Kidney capillary endothelial cell (primary cell): Measurements from ENCODE around the gene ARHGEF33.

Source experiments
- DNase-seq: peaks from one replicate; pipeline ENCODE4 v3.0.0-alpha.2; 2018; ENCODE audit warnings: low spot score

Gene ARHGEF33

DNA sequence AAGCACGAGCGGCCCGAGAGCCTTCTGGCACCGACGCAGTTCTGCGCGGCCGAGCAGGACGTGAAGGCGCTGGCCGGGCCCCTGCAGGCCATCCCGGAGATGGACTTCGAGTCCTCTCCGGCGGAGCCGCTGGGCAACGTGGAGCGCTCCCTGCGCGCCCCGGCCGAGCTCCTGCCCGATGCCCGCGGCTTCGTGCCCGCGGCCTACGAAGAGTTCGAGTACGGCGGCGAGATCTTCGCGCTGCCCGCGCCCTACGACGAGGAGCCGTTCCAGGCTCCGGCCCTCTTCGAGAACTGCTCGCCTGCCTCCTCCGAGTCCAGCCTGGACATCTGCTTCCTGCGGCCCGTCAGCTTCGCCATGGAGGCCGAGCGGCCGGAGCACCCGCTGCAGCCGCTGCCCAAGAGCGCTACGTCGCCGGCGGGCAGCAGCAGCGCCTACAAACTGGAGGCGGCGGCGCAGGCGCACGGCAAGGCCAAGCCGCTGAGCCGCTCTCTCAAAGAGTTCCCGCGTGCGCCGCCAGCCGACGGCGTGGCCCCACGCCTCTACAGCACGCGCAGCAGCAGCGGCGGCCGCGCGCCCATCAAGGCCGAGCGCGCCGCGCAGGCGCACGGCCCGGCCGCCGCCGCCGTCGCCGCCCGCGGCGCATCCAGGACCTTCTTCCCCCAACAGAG lies 70.4 kb downstream of the ARHGEF33 start:
- DNase-seq = peak; percentile 78

DNA sequence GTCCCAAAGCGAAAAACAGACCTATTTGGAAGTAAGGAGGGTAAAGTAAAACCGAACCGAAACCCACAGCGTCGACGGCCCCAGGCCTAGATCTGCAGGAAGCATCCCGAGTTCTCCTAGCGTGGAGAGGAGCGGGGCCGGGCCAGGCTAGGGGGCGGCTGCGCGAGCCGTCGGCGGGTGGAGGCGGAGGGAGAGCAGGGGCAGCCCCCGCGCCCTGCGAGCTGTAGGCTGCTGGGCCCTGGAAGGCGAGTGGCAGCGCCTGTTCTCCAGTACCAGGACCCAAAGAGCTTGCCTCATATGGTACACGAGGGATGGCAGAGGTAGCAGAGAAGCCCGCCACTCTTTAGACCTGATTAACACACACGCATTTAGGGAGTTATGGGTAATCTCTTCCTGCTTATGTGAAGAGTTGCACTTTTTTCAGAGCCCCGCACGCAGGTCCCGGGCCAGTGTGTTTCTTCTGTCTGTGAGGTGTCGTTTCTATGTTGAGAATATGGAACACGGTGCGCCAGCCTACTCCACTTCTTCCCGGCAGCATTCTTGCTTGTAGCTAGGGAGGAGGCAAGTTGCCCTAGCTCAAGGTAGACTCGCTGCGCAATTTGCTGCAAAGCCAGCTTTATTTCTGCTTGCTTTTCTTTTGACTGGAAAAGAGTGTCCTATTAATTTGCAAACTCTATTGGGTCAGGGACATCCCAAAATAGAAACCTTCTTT lies 71.1 kb downstream of the ARHGEF33 start:
- DNase-seq = no peak

DNA sequence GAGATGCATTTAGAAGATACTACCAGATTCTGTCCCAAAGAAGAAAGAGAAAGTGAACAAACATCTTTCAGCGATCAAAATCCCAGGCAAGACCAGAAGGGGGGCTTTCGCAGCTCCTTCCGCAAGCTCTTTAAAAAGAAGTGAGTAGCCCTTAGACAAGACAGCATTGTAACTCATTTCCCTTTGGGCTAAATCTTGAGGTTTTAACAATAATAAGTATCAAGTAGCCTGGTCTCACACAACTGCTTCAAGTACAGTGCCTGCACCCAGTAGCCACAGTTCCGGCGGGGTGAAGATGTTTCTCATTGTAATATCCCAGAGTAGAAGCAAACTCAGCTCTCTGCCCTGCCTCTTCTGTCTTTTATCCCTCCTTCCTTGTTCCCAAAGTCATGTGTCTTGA lies 76.3 kb downstream of the ARHGEF33 start:
- no peak for DNase-seq

DNA sequence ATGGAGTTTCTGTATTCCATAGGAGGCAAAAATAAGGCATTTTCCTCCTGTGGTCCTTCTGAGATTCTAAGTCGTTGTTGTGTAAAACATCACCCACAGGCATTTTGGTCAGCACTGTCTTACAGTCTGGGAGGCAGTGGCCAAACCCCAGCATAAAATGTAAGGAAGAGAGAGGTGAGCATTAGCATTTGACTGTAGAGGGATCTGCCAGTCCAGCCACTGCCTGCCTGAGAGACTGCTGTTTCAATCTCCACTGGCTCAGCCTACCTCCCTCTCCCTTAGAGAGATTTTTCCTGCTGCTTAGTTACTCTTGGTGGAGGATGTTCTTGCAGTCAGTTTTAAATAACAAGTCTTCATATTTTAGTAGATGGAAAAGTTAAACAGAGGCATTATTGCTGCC lies 77.0 kb downstream of the ARHGEF33 start:
- DNase-seq = no peak

DNA sequence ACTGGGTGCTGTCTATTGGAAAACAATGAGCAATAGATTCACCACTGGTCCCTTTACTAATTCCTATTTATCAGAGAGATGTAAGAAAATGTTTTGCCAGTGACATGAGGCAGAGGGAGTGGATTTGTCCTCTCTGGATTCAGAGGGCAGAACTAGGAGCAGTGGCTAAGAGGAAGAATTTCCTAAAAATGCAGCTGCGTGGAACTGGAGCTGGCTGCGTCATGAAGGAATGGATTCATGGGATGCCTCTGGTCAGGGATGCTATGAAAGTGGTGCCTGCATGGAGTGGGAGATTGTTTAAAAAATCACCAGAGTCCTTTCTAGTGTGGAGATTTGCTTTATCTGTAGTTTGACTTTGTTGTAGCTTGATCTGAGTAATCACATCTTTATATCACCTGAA lies 78.3 kb downstream of the ARHGEF33 start:
- no peak for DNase-seq

DNA sequence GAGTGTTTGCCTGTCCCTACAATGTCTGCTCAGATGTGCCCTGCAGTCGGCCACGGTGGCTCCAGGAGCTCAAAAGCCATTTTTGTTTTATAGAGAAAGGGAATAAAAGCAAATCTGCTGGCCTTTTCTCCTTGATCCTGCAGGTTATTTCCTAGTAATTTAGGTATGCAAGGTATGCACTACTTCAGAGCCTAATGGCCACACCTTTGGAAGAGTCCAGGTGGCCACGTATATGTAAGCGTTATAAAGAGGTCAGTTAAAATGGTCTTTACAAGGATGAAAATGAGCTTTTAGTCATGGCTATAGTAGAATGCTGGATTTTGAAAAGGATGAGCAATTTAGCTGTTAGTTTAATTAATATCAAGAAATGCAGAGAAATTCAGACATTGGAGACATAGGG lies 81.7 kb downstream of the ARHGEF33 start:
- DNase-seq = no peak

DNA sequence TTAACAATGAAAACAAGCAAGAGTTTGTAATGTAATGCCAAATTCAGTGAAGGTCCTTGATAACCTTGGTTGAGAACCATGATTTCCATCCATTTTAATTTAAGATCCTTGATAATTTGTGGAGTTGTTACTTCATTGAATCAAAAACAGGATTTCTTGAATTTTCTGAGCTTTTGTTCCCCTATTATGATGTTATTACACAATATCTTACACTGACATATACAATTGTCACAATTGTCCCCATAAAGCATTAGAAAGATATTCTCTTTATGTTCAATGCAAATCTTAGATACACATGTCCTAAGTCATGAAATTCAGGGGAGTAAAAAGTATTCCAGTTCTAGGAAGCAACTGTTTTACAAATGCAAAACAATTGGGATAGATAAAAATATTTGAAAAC lies 83.6 kb downstream of the ARHGEF33 start:
- DNase-seq = no peak

DNA sequence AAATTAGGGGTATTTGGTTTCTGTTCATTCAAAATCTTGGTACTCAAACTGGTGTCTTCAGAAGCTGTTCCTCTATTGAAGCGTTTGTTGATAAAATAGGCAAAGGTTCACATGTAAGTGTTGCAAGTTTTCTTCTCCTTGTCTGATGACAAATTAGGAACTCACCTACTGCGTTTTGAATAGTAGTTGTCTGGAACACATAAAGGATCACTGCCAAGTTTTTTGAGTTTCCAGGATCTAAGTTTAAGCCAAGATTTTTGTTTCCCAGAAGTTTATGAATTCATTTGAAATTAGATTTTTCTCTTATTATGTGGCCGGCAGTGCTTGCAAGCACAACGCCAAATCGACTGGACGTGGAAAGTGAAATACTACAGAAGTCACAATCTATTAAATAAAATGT lies 85.4 kb downstream of the ARHGEF33 start:
- DNase-seq = no peak

DNA sequence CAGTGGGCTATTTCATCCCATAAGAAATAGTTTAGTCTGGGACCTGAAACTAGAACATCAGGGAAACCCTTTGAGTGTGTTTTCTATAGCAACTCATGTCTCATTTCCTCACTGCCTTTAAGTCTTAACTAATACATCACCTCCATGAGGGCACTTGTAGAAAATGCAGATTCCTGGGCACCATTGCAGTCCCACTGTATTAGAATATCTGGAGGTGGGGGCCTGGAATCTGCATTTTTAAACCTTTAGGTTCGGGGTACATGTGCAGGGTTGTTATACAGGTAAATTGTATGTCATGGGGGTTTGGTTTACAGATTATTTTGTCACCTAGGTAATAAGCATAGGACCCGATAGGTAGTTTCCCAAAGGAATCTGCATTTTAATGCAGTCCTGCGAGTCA lies 87.4 kb downstream of the ARHGEF33 start:
- no peak for DNase-seq

DNA sequence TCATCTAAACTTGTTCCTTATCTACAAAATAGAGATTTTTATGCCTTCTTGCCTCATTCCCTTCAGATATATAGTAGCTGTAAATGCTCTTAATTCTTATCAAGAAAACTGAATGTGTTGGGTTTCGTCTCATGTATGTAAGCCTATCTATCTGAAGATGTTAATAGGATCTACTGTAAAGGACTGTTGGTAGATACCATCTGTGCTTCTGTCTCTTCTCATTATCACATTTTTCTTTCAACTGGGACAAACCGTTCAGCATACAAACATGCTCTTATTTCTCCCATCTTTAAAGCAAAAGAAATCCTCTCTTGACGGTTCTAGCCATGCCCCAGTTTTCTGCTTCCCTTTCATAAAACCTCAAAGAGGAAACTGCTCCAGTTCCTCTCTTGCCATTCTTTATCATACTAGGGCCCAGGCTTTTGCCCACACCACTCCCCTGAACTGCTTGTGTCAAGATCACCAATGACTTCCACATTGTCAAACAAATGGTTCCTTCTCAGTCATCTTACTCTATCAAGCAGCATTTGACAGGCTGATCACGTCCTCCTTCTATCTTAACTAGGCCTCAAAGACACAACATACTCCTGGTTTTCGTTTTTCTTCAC lies 88.7 kb downstream of the ARHGEF33 start:
- DNase-seq = no peak

DNA sequence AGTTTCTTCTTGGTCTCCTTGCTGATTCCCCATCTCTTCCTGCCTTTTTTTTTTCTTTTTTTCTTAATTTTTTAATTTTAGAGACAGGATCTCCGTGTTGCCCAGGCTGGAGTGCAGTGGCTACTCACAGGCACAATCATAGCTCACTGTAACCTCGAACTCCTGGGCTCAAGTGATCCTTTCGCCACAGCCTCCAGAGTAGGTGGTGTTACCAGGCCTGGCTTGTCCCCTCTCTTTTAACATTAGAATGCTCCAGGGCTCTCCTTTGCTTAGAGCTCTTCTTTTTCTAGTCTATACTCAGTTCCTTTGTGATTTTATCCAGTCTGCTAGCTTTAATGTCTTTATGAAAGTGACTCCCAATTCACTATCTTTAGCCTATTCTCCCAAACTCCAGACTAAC lies 89.2 kb downstream of the ARHGEF33 start:
- no peak for DNase-seq

DNA sequence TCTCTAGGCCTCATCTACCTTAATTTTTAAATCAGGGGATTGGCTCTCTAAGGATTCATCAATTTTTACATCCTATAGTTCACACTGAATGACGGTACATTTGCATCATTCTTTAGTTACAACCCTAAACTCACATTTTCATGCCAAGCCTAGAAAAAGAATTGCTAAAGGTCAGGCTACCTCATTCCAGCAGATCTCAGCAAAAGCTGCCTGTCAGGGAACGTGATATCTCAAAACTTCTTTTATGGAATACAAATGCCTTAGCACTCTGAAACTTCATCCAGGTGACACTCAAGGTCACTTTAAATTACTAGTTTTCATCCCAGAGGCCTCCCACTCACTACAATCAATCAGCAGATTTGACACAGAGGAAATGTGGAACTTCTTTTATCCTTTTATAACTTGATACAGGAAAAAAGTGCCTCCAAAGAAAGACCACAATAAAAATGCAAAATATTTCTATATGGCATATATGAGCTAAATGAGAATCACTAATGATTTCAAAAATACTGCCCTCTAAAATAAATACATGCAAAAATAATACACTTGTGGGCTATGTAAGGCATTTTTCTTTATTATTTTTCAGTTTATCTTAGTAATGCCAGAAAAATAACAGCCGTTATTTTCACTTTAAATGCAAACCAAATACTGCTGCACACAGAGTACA lies 91.5 kb downstream of the ARHGEF33 start:
- no peak for DNase-seq

DNA sequence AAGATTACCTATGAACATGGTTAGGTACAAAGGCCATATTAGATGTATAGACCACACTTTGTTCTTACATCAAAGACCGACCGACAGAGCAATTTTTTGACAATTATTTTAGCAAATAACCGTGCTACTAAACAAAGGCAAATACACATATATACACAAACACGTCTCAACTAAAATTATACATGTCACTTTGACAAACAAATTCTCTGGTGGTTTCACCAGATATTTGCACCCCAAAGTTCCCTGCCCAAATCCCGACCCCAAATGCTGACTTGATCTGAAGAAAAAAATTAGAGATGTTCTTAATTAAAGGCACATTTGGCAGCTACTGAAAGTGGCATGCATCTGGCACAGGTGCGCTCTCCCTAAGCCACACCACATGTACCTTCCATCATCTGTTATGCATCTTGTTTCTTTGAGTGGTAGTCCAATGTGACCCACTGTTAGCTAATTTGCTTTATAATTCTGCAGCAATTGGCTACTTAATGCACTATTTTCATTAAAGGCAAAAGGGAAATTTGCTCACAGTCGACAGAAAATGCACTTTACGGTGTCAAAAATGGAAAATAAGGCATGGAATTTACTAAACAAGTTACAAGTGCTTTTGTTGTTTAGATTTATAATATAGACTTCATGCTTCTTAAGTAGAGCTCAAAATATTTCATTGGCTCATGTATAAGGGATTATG lies 92.1 kb downstream of the ARHGEF33 start:
- DNase-seq = no peak

DNA sequence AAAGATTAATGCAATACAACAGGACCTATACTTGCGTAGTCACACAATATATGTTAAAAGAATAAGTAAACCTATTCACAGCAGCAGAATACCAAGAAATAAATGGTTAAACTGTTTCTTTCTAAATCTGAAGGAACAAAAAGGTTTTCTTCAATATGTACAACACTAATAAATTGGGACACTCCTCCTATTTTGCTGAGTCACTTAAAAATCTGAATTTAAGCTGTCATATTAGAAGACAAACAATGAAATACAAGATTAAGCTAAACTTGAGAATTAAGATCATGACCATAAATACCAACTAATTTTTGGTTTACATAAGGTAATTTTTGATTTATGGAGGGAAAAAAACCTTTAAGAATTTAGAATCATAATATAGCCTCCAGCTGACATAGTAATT lies 92.8 kb downstream of the ARHGEF33 start:
- DNase-seq = no peak

DNA sequence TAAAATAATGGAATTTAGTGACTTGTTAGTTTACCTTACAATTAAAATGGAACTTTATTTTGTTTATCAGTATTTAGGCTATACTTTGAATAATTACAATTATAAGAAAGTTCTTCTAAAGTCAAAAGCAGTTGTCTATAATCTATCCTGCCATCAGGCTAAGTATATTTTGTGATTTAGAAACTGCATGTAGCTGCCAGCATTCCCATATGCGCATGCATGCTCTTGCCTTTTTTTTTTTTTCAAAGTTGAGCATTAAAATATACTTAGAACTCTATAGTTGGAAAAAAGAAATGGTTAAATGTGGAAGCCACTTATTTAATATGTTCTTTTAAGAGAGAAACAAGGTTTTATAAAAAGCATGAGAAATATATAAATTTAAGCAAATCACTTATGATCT lies 99.0 kb downstream of the ARHGEF33 start:
- DNase-seq = no peak

DNA sequence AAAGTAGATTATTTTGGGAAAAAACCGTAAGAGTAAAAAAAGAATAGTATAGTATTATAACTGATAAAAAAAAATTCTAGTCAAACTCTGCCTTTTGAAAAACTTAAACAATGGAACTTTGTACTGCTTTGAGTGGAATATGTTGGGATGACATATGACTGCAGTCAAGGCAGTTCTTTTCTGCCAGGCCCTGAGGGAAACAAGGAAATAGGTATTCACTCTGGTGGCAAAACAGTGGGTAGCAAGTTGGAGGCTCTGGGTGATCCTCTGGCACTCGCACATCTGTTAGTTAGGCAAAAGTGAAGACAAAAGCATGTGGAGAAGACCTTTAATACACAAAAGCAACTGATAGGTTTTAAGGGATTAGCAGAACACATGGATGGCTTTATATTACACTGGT lies 102.2 kb downstream of the ARHGEF33 start:
- no peak for DNase-seq

DNA sequence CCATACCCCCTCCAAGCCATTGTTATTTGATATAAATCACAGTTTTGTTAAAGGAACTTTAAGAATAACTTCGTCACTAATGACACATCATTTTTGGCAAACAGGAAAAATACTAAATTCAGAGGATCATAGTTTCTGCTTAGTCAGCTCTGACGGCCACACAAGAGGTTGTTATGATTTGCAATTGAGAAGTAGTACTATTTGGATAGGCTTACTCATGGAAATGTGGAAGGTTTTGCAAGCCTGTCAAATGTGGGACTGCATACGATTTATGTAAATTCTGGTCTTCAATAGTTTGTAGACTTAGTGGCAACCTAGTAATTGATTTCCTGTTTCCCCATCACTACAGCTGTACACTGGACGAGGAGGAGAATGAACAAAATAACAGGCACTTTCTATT lies 108.1 kb downstream of the ARHGEF33 start:
- peak; percentile 63 for DNase-seq

DNA sequence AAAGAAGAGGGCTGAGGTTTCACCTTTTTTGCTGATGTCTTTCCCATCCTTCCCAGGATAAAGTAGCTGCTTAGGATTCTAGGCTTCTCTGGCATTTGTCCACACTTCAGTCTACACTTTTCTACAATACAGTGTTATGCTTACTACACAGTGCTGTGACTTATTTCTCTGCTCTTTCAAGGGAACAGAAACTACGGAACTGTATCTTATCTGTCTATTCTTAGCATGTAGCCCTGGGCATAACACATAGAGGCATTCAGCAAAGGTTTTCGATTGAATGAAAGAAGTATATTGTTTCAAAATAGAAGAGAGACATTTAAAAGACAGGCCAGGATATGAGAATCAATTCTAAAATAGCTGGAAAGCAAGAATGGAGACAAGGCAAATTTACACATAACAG lies 110.9 kb downstream of the ARHGEF33 start:
- DNase-seq = no peak

DNA sequence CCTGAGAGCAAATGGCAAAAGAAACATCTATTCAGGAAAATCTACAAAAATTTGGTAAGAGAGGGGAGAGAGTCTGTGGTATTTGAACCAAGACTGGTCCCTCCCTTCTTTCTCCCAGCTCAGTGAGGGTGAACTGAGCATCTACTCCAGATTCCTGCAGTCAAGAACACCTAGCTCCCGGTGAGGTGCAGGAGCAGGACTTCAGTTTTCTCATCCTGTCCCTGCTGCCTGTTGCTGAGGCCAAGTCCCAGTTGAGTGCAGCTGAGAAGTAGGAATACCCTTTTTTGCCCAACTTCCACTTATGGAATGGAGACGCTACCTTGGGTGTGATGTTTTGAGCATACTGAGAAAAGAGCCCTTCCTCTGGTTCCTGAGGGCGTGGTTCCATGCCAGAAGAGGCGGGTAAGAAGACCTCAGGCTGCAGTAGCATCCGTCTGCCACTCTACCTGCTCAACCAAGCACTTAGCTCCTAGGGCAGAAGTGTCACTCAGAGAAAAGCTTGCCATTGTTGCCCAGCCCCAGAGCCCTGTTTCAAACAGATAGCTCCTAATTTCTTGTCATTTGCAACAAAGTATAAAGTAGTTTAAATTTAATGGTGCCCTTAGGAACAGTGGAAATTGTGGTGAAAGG lies 118.3 kb downstream of the ARHGEF33 start:
- no peak for DNase-seq

DNA sequence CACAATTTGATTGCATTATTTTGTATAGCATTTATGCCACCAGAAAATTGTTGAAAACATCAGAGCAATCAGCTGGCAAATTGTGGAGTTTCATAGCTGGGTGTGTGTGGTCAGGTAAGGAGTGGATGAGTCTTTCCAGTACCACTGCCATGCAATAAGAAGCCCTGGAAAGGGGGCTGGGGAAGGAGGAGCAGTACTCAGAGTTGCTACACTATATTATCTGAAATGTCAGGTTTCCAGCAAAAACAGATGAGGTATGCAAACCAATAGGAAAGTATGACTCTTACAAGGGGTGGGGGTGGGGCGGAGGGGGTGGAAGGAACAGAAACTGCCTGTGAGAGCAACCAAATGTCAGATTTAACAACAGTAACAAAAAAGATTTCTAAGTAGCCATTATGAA lies 119.0 kb downstream of the ARHGEF33 start:
- no peak for DNase-seq

DNA sequence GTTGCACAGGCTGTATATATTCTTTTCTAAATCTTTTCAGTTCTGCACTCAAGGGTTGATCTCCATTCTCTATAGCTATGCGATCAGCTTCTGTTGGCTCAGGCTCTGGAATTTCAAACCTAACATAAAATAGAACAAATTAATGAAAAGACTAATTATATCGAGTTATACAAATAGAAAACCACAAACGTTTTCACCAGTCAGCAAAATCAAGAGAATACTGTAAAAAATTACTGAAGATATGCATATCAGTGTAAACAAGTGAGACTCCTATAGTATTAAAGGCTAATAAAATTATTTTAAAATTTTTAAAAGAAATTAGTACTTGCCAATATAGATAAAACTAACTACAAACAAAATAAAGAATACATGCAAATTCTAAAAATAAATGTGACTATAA lies 124.2 kb downstream of the ARHGEF33 start:
- DNase-seq = no peak

DNA sequence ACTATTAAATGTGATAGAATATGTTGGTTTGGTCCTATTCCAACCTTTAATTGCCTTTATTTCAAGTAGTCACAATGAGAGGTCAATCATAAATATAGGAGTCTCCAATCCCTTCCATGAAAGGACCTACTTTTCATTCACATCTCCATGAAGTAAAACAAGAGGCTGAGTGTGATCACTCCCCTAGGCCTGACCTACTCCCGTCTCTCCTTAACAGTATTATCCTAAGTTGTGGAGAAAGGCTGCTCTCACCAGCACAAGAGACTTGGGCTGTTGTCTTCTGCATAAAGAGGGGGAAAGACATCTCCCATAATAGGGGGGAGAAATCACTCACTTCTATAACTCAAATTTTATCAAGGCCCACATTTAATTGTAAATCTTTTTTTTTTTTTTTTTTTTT lies 125.7 kb downstream of the ARHGEF33 start:
- DNase-seq = no peak
